ENCODE data around the gene TRIP13.
A peak's percentile ranks its signal among the peaks of the same experiment; 100 is the strongest.
"Not testable (repeated sequence)": the region's sequence is repeated elsewhere in the genome, so short reads cannot be mapped to it uniquely, and the experiment has no call there.

Gene TRIP13, protein sequence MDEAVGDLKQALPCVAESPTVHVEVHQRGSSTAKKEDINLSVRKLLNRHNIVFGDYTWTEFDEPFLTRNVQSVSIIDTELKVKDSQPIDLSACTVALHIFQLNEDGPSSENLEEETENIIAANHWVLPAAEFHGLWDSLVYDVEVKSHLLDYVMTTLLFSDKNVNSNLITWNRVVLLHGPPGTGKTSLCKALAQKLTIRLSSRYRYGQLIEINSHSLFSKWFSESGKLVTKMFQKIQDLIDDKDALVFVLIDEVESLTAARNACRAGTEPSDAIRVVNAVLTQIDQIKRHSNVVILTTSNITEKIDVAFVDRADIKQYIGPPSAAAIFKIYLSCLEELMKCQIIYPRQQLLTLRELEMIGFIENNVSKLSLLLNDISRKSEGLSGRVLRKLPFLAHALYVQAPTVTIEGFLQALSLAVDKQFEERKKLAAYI

GRCh38 chr5:892394-893136, at the start of gene TRIP13, which contains the start of gene BRD9:
Gene TRIP13, plus strand, starts transcription at chr5:892884. Its CDS starts 115 bp downstream, at chr5:892999.
Gene BRD9, minus strand, starts transcription at chr5:892801. Its CDS starts 144 bp downstream, at chr5:892657.
- peak; percentile 67 to 85 (median 69) for DNase-seq (ENCODE audit: low read depth in 3 of 3)

DNA sequence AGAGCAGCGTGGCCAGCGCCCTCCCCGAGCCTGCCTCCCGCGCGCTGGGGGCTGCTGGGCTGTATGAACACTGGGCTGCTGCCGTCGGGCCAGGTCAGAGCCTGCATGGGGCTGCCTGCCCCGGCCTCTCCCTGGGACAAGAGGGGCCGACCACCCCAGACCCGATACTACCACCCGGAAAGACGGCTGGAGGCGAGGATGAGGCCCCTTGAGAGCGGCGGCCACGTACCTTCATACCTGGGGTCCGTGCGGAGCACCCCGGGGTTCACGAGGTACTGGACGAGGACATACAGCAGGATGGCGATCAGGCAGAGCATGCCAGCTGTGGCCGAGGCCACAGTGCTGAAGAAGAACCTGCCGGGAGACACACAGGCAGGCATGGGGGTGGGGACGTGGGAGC, 49.3 kb upstream of the TRIP13 start:
- DNase-seq (ENCODE audit: low read depth in 3 of 3), result not testable (repeated sequence)

DNA sequence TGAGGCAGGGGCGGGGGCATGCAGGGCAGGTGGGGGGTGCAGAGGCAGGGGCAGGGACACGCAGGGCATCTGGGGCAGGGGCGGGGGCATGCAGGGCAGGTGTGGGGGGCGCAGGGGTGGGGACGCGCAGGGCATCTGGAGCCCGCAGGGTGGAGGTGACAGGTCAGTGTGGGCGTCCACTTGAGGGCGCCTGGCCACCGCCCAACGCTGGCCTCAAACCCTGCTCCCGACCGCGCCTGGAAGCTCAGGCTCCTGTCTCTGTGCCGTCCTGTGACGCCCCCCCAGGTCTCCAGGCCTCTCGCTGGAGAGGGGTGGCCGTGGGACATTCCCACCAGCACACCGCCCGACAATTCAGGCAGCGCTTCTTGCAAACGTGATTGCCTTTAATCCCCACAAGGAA, 48.8 kb upstream of the TRIP13 start:
- not testable (repeated sequence) for DNase-seq (ENCODE audit: low read depth in 3 of 3)

GRCh38 chr5:844426-844825, 48.3 kb upstream of the TRIP13 start:
- DNase-seq (ENCODE audit: low read depth in 3 of 3), result not testable (repeated sequence)

GRCh38 chr5:845031-845675, 47.5 kb upstream of the TRIP13 start:
- DNase-seq (ENCODE audit: low read depth in 3 of 3), result not testable (repeated sequence)

DNA sequence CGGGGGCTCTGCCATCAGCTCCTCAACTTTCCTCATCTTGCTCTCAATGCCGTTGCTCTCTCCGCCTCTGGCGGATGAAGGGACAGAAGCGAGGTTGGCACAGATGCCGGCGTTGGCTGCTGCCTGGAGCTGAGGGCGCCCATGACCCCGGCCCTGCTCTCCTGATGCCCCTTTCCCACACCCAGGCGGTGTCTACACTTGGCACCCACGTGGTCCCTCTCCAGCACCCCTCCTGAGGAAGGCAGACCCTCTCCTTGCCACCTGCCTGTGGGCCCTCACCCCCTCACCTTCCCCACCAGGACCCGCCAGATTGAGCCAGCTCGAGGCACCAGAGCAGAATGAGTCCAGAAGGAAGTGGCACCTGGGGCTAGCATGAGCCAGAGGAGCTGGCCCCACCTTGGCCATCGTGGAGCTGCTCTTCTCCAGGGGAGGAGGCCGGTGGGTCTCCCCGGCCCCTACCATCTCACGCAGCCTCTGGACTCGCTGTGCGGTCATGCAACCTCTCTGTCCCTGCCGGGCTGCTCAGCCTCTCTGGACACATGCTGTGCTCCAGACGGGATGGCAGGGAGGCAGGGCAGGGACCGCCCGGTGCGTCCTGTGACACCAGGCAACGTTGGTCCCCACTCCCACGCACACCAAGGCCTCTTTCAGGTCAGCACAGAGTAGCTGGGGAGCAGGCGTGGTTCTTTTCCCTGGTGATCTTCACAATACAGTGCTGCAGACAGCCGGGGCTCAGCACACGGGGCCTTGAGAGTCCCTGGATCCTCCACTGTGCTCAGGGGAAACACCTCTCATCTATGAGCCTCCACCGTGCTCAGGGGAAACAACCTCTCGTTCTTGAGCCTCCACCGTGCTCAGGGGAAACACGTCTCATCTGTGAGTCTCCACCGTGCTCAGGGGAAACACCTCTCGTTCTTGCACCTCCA, 46.7 kb upstream of the TRIP13 start:
- DNase-seq (ENCODE audit: low read depth in 3 of 3), result not testable (repeated sequence)

GRCh38 chr5:846602-847091, 46.0 kb upstream of the TRIP13 start:
- peak in 1 of 3 experiments; percentile 27 for DNase-seq (ENCODE audit: low read depth in 3 of 3)

GRCh38 chr5:847212-847611, 45.5 kb upstream of the TRIP13 start:
- DNase-seq (ENCODE audit: low read depth in 3 of 3), result not testable (repeated sequence)

DNA sequence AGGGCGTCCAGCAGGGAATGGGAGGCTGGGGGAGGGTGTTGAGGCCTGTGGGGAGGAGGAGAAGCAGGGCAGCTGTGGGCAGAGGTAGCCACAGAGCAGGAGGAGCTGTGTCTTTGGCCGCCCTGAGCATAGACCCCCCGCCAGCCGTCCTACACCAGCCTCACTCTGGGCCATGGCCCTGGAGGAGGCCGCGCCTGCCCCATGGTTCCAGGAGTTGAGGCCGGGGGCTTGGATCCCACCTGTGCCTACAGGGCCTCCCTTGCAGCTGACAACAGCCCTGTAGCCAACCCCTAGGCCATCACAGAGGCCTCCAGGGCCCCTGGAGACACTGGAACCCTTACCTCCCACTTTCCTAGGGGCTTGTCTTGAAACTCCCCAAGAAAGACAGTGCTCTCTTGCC, 44.9 kb upstream of the TRIP13 start:
- DNase-seq (ENCODE audit: low read depth in 3 of 3), result not testable (repeated sequence)

DNA sequence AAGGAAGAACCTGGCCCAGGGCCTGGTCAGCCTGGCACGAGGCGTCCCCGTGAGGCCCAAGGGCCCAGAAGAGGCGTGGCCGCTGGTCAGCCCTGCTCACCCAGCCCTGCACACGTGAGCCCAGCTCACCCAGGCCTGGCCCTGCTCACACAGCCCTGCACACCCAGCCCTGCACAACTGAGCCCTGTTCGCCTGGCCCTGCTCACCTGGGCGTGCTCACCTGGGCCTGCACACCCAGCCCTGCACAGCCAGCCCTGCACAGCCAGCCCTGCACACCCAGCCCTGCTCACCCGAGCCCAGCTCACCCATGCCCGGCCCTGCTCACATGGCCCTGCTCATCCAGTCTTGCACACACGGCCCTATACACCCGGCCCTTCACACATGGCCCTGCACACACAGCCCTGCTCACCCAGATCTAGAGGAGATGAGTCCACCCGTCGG, 44.0 kb upstream of the TRIP13 start:
- no peak for DNase-seq (ENCODE audit: low read depth in 3 of 3)

GRCh38 chr5:849651-850301, 42.9 kb upstream of the TRIP13 start:
- DNase-seq (ENCODE audit: low read depth in 3 of 3), result no peak

DNA sequence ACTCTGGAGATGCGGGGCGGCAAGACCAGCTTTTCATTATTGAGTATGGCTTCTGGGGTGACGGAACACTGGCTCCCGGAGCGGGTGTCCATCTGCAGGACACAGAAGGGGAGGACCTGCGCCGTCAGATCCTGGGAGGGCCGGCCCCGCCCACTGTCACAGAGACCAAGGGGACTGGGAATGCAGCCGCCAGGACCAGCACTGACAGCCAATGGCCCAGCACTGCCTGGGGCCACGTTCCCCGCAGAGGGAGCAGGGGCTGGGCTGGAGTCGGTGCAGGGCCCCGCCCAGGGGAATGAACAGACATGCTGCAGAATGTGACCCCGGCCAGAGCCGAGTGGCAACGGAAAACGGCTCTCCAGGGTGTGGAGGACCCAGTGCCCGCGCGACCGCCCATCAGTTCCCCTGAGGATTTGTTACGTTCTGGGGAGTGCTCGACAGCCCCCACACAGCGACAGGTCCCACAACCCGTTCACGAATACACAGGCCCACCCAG, 42.1 kb upstream of the TRIP13 start, which contains the start of gene ZDHHC11:
Gene ZDHHC11 (minus strand): TSS at position 476 of the 496 bp plus-strand sequence. CDS start 384 bp downstream, at position 92.
- no peak for DNase-seq (ENCODE audit: low read depth in 3 of 3)

- DNase-seq (ENCODE audit: low read depth in 3 of 3), result no peak
Observed at GRCh38 chr5:851076-851475, 41.6 kb upstream of the TRIP13 start.

DNA sequence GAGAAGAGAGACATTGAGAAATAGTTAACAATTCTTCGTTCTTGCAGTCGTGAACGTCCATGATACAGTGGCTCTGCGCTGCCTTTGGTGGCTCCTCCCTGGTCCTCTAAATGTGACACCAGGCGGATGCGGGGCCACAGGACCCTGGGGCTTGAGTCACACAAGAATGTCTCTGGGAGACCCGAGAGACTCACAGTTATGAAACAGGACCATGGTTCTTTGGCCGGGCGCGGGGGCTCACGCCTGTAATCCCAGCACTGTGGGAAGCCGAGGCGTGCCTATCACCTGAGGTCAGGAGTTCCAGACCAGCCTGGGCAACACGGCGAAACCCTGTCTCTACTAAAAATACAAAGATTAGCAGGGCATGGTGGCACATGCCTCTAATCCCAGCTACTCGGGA, 41.1 kb upstream of the TRIP13 start:
- DNase-seq (ENCODE audit: low read depth in 3 of 3), result no peak

DNA sequence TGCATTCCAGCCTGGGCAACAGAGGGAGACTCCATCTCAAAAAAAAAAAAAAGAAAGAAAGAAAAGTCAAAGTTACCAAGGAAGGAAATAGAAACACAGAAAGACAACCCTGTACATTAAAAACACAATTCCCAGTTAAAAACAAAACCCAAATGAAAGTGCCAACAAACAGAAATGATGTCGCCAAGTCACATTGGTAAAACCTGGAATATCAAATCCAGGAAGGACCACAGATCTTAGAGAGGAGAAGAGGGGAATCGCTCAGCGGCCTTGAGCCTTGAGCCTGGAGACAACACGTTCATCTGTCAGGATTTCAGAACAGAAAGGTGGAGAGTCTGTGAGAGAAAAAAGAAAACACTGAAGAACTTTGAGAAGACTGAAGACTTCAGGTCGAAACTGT, 40.7 kb upstream of the TRIP13 start:
- no peak for DNase-seq (ENCODE audit: low read depth in 3 of 3)

- no peak for DNase-seq (ENCODE audit: low read depth in 3 of 3)
Observed at GRCh38 chr5:852431-853401, 40.0 kb upstream of the TRIP13 start.

- DNase-seq (ENCODE audit: low read depth in 3 of 3), result not testable (repeated sequence)
Observed at GRCh38 chr5:853416-854090, 39.1 kb upstream of the TRIP13 start.

GRCh38 chr5:854217-854616, 38.5 kb upstream of the TRIP13 start:
- DNase-seq (ENCODE audit: low read depth in 3 of 3), result no peak

All from stimulated activated CD4-positive, alpha-beta T cell treated with anti-CD3 and anti-CD28 coated beads, TNF-alpha, amount 100 ng/mL, for 24 hours (primary cell).